GM10266 (cell line): ENCODE data around the gene OR2L8.

Experiments used
- DNase-seq: peaks from one replicate; pipeline ENCODE4 v3.0.0; 2012; ENCODE audit errors: extremely low spot score
- CTCF ChIP-seq: IDR thresholded peaks from 2 replicates; pipeline ENCODE4 v1.5.1; 2012; ENCODE audit warnings: mild to moderate bottlenecking, low read depth; ENCODE audit not compliant: control insufficient read depth, insufficient read depth; ENCODE audit errors: missing control alignments

OR2L8 gene

DNA sequence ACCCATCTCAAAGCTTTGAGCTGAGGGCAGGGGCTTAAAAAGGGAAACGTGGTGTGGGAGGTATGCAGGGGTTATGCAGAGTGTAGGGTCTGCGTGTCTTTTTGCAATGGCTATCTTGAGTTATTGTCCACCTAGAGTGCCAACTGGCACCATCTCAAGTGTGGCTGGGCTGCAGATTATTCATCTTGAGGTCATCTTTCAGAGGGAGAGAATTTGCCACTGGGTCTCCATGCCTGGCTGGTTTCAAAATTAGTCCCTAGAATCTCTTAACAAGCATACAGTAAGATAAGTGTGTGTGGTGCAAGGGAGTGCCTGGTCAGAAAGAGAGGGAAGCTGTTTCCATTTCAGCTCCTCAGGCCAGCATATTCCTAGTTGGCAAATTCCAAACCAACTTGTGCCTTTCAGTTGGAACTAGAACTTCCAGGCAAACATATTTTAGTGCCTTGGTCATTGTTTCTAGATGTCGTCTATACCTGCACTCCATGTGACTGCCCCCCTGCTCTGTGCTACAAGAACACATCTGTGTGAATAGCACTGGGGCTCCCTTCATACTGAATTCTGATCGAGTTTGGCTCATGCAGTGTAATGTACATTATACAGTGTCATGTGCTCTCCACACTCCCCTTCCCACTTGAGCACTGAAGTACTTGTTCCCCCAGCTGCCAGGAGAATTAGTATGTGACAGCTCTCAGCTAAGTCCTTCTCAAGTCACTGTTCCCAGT lies 33.6 kb upstream of the OR2L8 start:
- no peak for TF ChIP-seq CTCF
- no peak for DNase-seq

DNA sequence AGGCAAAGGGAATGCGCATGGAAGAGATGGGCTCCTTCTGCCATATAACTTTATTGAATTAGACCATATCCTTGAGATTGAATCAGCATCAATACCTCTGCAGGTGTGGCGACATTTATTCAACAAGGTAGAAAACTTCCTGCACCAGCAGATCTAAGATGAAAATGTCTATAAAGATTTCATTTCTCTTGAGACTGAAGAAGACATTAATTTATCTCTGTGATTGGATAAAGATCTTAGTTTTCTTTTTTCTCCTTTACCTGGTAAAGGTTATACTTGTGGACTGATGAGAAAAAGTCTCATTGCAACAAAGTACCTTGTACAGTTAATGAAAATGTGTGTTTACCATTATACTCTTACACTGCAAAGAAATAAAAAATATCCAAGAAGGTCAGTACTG lies 28.7 kb upstream of the OR2L8 start, which contains the start of gene OR2T8:
TSS of gene OR2T8 (plus strand) at position 301 of the 400 bp plus-strand sequence. CDS start 766 bp downstream, outside the sequence.
- no peak for TF ChIP-seq CTCF
- DNase-seq, result no peak

DNA sequence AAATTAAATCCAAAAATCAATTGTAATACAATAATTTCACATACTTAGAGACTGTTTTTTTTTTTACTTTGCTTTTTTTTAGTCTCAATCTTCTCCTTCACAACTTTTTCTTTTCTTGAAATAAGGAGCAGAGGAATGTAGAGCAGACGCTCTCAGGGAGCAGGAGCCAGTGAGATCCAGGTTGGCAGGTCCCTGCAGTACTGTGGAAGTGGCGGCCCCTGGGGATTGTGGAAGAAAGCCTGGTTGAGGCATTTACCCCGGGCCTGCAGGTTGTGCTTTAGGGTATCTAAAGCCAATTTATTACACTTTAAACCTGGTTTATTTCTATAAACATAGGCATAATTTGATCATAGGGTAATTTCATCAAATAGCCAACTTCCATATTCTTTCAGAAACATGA lies 24.7 kb upstream of the OR2L8 start:
- DNase-seq, result no peak

GRCh38 chr1:247924868-247925267 lies 23.8 kb upstream of the OR2L8 start, which contains the start of gene OR2AJ1:
Gene OR2AJ1 (plus strand): TSS chr1:247924889. CDS start chr1:247933769, 8,880 bp downstream.
- no peak for DNase-seq
- no peak for TF ChIP-seq CTCF

More for the DNA sequence above, 24.7 kb upstream of the OR2L8 start:
- no peak for TF ChIP-seq CTCF

- no peak for TF ChIP-seq CTCF
- no peak for DNase-seq
Measured at GRCh38 chr1:247933989-247934388, 14.7 kb upstream of the OR2L8 start.

- no peak for TF ChIP-seq CTCF
- no peak for DNase-seq
Measured at GRCh38 chr1:247935781-247936180, 12.9 kb upstream of the OR2L8 start.

GRCh38 chr1:247936415-247936814 lies 12.2 kb upstream of the OR2L8 start:
- no peak for TF ChIP-seq CTCF
- DNase-seq, result no peak
